Measurements from ENCODE around the gene TAF1.

Gene TAF1

DNA sequence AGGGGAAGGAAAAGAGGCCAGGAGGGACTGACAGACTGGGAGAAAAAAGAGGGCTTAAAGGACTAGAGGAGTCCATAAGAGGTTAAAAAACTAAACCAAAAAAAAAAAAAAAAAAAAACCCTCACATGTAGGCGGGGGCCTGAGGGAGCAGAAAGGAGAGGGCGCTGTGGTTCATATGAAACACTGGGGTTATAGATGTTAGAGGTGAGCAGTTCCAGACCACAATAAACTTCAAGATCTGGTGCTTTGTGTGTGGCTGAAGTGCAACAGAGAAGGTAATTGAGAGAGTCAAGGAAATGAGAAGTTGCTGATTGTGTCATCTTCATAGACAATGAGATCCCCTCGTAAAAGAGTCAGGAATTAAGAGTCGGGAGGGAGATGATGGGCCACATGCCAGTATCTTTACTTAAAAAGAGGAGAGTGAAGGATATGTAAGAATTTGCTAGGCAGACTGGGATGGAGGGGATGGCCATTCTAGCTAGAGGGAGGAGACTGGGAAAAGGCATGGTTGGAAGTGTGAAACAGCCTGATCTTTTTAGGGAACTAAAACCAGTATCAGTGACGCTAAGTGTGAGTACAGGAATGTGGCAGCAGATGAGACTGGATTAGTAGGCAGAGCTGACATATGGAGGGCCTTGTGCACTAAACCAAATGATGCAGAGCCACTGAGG, 148.3 kb downstream of the TAF1 start:
- DNase-seq: no peak

- no peak for DNase-seq
These were observed 148.9 kb downstream of the TAF1 start for GRCh38 chrX:71515038-71515396.

Data from hematopoietic multipotent progenitor cell treated with erythropoietin and hydrocortisone succinate and interleukin-3 and kit ligand, for 4 days (in vitro differentiated cells).